Fibroblast of mammary gland (primary cell): ENCODE data around the gene RBM6.
A peak's percentile ranks its signal among the peaks of the same experiment; 100 is the strongest.
"Not testable (repeated sequence)": the region's sequence is repeated elsewhere in the genome, so short reads cannot be mapped to it uniquely, and the experiment has no call there.

ENCODE experiments used
- DNase-seq: peaks from one replicate; pipeline ENCODE4 v3.0.0-alpha.2; 2010; ENCODE audit warnings: low read depth
- H3K4me3 ChIP-seq: 2 replicates; pipeline ENCODE4 v1.5.1; 2011; ENCODE audit warnings: low read depth, mild to moderate bottlenecking, low read length, moderate library complexity; ENCODE audit not compliant: control insufficient read depth
- TF ChIP-seq, protein P1 (sequence below): conservative IDR thresholded peaks from 2 replicates; pipeline ENCODE4 v1.5.1; 2011; ENCODE audit warnings: low read depth, low read length, inconsistent platforms; ENCODE audit not compliant: control insufficient read depth, insufficient read depth

RBM6 gene

DNA sequence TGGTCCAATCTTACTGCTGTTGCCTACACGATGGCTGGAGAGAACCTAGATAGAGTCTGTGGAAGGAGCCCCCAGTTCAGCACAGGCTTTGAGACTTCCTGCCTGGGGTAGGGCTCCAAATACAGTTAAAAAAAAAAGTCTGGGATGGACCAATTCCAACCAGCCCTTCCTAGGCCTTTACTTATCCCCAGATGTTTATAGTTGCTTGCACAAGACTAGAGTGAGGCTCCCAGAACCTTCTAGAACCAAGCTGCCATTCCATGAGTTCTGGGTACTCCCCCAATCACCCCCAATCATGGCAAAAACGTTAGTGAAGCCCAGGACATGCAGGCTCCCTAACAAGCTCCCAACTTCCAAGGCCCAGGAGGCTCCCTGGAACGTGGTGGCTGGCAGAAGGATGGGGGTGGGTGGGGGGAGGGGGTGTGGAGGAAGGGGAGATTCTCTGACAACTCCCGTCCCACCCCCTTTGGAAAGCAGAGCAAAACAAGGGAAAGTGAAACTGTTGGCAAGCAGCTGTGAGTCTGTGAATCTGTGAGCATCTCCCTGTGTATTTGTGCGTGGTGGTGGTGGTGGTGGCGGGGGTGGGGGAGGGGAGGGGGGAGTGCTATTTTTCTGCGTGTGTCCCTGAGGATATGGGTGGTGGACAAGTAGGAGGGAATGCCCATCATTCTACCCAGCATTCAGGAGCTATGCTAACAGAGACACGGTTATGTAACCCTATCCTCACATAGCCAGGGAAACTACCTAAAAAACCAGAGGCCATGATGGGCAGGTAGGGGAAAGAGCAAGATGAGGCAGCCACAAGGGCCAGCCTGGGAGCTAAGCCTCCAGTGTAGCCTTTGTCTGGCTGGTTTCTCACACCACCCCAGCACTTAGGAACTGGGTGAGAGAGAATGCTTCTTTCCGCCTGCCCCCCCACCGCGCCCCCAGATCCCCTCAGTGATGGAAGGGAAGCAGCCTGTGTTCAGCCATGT is 38.3 kb upstream of the RBM6 start:
- DNase-seq, result peak; percentile 15
- TF ChIP-seq, protein P1, sequence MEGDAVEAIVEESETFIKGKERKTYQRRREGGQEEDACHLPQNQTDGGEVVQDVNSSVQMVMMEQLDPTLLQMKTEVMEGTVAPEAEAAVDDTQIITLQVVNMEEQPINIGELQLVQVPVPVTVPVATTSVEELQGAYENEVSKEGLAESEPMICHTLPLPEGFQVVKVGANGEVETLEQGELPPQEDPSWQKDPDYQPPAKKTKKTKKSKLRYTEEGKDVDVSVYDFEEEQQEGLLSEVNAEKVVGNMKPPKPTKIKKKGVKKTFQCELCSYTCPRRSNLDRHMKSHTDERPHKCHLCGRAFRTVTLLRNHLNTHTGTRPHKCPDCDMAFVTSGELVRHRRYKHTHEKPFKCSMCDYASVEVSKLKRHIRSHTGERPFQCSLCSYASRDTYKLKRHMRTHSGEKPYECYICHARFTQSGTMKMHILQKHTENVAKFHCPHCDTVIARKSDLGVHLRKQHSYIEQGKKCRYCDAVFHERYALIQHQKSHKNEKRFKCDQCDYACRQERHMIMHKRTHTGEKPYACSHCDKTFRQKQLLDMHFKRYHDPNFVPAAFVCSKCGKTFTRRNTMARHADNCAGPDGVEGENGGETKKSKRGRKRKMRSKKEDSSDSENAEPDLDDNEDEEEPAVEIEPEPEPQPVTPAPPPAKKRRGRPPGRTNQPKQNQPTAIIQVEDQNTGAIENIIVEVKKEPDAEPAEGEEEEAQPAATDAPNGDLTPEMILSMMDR, result no peak
- H3K4me3 ChIP-seq, result no peak overlapping the region

DNA sequence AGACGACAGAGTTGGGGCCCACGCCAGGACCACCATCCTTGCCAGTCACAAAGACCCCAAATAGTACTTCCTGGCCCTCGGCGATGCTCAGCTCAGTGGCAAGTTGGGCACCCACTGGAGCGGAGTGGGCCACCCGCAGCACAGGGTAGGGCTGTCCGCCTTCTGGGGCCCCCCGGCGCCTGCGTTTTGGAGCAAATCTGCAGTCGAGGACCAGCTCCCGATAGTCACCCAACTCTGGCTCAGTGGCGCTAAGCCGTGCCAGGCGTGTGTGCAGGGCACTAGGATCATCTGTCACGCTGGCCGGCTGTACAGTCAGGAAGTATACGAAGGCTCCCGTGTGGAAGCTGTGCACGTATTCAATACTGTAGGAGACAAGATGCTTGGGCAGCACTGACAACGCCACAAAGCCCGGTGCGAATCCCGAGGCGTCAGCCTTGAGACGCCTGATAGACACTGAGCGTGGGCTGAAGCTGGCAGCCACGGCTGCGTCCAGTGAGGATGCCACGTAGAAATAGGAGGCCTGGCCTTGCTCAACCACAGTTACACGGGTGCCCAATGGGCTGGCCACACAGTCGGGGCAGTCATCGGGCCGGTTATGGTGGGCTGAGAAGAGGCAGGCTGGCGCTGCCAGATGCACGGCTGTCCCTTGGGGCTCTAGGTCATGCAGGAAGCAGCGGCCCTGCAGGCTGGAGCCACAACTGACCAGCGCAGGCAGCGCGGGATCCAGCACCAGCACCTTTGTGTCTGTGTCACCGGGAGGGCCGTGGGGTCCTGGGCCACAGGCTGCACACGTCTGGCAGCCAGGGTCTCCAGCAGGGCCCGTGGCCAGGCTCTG is 37.2 kb upstream of the RBM6 start:
- TF ChIP-seq, protein P1, result no peak
- H3K4me3 ChIP-seq, result no peak overlapping the region
- DNase-seq, result no peak

DNA sequence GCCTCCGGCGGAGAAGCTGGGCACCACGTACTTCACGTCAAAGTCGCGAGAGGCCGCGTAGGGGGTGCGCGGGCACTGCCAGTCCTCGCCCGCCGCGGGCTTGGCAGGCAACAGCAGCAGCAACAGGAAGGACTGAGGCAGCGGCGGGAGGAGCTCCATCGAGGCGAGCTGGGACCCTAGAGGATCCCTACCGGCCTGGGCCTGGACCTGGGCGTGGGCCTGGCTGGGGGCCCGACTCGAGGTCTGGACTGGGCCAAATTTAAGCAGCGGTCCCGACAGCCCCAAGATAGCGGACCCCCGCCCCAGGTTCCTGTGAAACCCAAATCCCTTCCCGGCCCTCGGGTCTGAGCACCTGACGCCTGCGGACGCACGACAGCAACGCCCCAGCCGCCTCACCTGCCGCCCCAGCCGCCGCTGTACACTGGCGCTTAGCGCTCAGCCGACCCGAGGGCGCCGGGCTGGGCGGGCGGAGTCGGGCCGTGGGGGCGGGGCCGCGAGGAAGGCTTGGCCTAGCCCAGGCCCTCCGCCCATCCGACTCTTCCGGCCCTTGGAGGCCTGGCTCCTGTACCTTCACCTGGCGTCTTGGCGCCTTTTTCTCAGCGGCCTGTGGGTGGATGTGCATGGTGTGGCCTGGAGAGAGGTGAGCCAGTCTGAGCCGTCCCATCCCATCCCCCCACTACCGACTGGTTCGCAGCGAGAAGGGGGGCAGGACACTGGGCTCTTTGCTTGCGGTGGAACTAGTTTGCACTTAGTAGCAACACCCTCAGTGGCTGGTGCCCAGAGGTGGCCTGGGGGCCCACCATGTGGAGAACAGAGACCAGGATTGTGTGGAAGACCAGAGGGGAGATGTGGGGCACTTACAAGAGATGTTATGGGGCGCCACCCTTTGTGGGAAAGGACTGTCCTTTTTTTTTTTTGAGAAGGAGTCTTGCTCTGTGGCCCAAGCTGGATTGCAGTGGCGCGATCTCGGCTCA is 36.2 kb upstream of the RBM6 start, which contains the start of gene MST1R:
MST1R (minus strand) TSS at position 423 of the 974 bp plus-strand sequence; CDS start at position 159, 264 bp downstream.
- peak; percentile 12 for DNase-seq
- H3K4me3 ChIP-seq, result peak within 1 kb of the TSS; percentile 34
- TF ChIP-seq, protein P1, result no peak

DNA sequence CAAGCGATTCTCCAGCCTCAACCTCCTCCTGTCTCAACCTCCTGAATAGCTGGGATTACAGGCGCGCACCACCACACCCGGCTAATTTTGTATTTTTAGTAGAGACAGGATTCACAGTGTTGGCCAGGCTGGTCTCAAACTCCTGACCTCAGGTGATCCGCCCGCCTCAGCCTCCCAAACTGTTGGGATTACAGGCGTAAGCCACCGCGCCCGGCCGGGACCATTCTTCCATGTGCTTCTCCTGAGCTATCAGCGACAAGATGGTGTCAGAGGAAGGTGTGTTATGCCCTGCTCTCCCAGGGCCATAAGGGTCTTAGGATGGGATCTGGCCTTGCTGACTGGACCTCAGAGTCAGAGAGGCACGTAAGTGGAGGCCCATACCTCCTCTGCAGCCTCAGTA is 35.5 kb upstream of the RBM6 start:
- not testable (repeated sequence) for DNase-seq, H3K4me3 ChIP-seq

DNA sequence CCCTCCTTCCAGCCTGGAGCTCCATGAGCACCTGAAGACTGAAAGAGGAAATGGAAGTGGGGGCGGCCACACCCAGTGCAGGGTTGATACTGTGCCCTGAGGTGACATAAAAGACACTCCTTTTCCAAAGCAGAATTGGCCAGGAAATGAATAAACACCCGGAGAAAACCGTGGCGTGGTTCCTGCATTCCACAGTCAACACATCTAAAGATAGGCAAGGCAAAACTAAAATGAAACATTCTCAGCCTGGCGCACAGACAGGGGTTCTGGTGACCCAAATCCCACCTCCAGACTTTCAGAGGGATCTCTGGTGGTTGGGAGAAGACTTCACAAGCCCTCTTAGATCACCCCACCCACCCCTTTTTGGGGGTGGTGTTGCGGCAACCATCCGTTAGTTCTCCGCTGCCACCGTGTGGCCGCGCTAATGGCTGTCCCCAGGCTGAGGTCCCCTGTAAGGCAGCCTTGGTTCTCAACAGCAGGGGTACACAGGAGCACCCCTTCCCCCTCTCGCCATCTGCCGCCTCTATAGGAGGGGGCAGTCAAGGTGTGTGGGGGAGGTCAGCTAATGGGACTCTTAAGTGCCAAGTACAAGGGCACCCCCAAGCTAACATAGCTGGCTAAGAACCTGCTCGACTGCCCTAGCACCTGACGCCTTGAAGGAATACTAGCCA is 33.7 kb upstream of the RBM6 start:
- TF ChIP-seq, protein P1, result peak; percentile 50
- peak; percentile 31 for DNase-seq
- H3K4me3 ChIP-seq, result no peak overlapping the region

DNA sequence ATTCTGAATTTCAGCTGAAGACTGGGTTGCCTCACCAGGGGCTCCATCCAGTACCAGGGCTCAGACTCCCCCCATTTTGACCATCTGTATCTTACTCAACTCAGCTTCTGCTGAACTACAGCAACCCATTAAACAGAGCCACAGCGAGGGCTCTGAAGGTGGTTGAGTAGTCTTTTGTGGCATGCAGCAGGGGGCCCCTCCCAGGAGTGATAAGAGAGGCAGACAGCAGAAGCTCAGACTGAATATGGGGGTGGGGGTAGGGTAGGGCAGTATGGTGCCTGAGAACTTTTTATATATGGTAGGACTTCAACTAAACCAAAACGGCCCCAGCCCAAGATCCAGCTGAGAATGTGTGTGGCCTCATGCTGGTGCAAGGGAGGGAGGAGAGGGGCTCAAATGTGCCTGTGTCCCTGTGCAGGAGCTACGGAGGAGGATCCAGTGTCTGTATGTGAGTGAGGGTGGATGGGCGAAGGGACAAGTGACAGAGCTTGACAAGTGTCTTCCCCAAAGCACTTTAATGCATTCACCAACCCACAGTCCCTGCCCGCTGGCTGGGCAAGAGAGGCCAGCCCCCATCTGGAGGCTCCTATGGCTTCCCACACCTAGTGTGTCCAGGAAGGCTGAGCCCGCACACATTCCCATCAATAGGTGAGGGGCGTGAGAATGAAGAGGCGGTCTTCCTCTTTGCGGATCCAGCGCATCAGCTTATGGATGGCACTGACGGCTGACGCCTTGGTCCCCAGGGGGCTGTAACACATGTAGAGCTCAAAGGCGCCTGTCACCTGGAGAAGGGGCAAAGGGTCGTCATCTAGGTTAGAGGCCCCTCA is 31.4 kb upstream of the RBM6 start:
- TF ChIP-seq, protein P1, result no peak
- no peak for DNase-seq
- H3K4me3 ChIP-seq, result no peak overlapping the region
